Measurements from ENCODE around the gene C9orf85.
"Not testable (repeated sequence)": the region's sequence is repeated elsewhere in the genome, so short reads cannot be mapped to it uniquely, and the experiment has no call there.

Gene C9orf85, protein sequence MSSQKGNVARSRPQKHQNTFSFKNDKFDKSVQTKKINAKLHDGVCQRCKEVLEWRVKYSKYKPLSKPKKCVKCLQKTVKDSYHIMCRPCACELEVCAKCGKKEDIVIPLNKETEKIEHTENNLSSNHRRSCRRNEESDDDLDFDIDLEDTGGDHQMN

DNA sequence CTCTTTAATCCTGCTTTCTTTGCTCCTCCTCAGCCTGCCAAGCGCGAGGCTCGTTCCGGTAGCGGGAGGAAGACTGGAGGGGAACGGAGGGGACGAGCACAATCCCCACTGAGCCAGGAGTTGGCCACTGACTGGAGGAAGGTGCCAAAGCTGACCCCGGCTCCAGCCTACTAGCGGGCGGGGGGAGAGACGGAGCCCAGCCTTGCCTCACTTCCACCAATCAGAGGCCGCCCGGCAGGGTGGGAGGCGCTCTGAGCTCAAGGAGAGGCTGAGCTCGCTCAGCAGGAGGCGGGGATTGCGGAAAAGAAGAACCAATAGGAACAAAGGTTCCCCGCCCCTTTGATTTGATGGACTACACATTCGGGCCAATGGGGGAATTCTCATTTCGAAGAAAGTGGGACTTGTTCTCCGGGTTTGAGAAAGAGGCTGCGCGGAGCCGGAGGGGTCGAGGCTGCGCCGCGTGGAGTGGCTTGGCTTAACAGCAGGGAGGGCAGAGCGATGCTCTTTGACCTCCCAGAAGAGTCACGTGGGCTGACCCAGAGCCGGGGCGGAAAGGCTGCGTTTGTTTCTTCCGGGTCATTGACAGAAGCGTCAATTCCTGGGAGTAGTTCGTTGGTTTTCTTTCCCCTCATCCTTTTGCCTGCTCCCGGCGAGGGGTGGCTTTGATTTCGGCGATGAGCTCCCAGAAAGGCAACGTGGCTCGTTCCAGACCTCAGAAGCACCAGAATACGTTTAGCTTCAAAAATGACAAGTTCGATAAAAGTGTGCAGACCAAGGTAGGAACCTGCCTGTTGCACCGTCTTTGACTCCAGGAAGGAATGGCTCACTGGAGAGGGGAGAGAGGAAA lies at the start of gene C9orf85, which contains the start of gene ABHD17B:
C9orf85 (plus strand) TSS at position 579 of the 847 bp plus-strand sequence; CDS start at position 675, 96 bp downstream.
ABHD17B (minus strand) TSS at position 133 of the 847 bp plus-strand sequence. CDS start 36,113 bp downstream, outside the sequence.
- DNase-seq: peak; percentile 95

DNA sequence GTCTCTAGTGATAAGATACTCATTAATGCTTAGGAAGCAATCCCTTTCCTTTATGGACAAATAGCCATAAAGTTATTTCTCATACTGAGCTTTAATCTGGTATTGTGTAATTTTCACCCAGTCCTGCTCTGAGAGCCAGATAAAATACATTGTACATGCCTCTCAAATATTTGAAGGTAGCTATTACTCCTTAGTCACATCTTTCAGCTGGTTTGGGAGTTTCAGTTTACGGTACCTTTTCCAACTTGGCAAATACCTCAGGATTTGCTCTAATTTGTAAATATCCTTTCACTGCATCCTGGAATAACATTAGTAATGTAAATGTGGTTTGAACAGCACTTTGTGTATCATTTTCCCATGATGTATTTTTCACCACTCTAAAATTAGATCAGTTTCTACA lies 47.8 kb upstream of the C9orf85 start:
- no peak for DNase-seq

DNA sequence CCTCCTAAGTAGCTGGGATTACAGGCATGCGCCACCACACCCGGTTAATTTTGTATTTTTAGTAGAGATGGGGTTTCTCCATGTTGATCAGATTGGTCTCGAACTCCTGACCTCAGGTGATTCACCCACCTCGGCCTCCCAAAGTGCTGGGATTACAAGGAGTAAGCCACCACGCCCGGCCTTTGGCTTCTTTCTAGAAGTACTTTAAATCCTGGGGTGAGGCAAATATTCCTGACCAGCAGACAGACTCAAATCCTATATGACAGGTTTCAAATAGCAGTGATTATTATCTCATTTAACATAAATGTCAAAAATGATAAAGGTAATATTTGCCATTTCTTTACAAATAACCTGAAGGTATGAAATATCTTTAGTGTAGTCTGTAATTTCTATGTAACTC lies 36.1 kb upstream of the C9orf85 start:
- no peak for DNase-seq

DNA sequence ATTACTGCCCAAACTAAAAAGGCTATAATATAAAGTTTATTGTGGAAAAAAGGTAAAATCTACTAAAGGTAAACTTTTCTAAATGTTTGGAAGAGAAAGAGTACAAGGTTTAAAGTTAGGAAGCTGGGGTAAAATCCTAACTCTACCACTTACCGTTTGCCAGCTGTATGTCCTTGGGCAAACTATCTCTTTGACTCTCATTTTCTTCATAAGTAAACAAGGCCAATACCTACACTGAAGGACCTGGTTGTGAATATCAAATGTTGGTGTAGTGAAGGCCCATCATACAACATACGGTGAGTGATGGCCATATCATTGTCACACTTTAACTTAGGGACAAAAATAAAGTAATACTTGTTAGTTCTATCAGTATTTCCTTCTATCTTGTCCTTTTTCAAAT lies 35.3 kb upstream of the C9orf85 start:
- DNase-seq: no peak

DNA sequence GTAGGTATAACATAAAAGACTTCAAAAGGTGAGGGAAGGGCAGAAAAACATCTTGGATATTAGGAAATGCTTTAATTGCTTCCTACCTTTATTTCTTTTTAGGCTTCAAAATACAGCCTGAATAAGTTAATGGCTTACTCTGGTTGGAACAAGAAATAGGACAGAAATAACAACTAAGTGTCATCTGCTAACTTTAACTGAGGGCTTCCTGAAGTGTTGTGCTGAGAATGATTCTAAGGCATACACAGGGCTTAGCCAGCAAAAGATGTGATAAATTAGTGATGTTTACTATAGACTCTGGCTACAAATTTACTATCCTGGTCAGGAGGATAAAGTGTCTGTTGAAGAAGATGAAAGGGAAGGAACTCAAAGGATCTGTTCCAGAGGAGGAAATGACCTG lies 34.6 kb upstream of the C9orf85 start:
- no peak for DNase-seq

DNA sequence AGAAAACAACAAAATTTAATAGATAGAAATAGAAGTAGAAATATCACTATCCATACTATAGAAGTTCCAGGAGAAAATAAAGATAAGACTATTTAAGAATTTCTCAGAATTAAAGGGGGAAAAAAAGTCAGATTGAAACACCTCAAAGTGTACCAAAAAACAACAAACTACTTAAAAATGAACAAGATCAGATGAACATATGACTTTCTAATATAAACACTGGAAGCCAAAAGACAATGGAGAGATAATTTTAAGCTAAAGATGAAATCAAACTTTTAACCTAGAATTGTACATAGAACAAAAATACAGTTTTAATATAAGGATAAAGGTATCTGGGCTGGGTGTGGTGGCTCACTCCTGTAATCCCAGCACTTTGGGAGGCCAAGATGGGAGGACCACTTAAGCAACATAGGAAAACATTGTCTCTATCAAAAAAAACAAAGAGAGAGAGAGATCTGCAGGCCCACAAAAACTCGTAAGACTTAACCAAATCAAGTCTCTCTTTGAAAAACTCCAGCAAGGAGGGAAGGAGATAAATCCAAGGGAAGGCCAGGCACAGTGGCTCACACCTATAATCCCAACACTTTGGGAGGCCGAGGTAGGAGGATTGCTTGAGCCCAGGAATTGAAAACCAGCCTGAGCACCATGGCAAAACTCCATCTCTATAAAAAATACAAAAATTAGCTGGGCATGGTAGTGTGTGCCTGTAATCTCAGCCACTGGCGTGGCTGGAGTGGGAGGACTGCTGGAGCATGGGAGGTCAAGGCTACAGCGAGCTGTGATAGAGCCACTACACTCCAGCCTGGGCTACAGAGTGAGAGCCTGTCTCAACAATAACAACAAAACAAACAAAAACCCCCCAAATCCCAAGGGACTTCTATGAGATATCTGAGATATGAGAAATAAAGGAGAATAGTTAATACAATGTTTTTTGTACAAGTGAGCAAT lies 32.8 kb upstream of the C9orf85 start:
- no peak for DNase-seq

DNA sequence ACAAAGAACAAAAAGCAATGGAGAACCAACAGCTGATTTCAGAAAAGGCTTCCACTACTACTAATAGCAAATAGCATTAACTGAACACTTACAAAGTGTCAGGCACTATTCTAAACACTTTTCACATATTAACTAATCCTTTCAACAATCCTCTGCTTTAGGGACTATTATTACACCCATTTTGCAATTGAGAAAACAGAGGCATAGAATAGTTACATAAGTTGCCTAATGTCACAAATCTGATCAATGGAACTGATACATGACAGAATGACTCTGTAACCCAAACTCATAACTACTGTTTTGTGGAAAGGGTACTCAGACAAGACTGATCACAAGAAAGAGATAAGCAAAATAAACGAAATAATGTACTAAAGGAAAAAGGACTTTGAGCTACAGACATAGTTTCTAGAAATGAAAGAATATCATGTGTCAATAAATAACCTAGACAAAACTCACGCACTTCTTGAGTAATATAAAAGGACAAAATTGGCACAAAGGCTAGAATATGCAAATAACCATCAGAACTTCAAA lies 31.7 kb upstream of the C9orf85 start:
- no peak for DNase-seq

DNA sequence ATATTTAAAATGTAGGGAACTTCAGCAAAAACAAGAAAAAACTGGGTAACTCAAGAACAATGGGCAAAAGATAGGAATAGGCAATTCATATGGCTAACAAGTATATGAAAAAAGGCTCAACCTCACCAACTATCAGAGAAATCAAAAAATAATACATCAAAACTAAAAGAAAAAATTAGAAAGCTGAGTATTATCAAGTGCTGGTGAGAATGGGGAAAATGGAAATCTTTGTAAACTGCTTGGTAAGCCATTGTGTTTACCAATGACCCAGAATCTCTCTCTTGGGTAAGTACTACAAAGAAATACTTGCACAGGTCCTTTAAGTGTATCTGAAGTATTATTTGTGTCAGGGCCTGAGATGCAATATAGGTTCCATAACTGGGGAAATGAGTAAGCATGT lies 27.4 kb upstream of the C9orf85 start:
- DNase-seq: no peak

DNA sequence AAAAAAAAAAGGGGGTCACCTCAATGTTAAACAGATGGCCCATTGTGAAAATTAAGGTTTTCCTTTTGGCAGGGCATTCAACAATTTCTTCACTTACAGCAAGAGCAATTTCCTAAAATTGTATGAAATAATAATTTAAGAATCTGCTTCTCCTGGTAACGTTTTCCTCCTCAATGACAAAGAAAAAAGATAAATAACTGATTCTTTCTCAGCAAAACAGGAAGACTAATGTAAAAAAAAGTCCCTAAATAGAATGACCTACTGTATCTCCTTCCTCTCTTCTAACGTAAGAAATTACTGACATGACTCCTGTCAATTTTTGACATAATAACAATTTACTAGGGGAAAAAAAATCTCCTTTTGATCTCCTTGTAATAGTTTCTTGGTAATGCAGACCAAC lies 26.0 kb upstream of the C9orf85 start:
- no peak for DNase-seq

DNA sequence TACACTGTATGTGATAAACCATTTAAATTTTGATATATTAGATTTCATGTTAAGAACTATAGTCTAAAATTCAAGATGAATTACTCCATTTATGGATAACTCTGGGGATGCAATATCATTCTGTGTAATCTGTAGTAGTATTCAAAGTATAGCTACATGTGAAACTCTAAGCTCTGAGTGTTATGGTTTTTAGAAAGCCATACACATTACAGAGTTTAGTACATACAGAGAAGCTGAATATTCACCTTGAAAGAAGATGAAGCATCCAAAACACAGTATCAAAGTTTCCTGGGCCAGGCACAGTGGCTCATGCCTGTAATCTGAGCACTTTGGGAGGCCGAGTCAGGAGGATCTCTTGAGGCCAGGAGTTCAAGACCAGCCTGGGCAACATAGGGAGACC lies 25.4 kb upstream of the C9orf85 start:
- DNase-seq: no peak

DNA sequence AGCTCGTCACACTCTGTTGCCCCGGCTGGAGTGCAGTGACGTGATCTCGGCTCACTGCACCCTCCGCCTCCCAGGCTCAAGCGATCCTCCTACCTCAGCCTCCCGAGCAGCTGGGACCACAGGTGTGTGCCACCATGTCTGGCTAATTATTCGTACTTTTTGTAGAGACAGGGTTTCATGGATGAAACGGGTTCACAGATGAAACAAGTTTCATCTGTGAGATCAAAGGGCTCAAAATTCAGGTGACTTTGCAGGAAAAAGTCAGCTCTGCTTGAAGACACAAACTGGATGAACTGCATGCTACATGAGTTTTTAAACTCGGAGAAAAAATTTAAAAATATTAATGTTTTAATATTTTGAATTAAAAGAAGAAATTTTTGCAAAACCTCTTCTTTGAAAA lies 24.9 kb upstream of the C9orf85 start:
- DNase-seq: no peak

DNA sequence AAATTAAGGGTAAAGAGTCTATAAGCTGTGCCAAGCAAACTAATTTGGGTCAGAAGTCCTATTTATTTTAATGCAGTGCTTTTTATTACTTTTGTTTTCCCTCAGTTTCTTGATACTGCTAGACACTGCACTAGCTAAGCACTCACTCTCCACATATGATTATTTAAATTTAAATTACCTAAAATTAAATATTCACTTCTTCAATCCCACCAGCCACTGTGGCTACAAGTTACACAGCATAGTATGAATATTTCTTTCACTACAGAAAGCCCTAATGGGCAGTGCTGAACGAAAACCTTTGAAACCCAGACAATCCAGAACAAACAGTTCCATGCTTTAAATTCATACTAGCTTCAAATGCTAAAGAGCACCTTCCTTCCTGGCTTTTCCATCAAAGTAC lies 24.1 kb upstream of the C9orf85 start:
- no peak for DNase-seq

DNA sequence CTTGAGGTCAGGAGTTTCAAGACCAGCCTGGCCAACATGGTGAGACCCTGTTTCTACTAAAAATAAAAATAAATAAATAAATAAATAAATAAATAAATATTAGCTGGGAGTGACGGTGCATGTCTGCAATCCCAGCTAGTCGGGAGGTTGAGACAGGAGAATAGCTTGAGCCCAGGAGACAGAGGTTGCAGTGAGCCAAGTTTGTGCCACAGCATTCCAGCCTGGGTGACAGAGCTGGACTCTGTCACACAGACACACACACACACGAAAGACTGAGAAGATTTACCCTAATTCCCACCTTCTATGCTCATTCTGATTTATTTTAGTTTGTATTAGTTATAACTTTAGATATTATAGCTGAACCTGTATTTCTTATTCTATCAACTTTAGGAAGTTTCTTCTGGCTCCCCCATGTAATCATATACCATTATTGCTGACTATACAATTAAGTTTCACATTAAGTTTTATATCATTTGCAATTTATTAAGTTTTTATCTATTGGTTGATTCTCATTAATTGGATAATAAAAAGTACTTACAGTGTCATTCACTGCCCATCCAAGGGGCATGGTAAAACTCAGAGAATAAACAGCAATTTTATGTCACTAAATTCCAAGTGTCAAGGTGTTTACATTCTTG lies 21.3 kb upstream of the C9orf85 start:
- no peak for DNase-seq

DNA sequence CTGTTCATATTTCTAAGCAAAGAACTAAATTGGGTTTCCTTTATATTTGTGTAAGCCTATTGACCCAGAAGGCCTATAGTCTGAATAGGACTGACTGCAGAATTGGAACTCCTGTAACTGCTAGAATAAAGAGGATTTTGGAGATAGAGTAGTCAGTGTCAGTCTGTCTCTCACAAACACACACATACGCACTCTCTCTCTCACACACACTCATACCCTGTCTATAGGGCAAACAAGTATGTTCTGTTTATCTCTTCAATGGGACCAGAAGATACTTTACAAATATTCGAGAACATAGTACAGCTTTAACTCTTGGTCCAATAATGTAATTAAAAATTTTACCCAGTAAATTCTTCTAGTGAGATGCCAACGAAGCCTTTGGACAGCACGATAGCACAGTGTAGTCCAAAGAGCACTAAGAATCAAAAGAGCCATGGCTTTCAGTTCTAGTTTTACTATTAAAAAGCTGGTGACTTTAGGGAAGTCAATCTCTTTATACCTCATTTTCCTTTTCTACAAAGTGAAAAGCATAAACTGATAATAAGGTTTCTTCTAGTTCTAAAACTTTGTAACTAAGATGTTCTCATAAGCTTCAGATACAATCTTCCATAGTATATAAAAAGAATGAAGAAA lies 19.8 kb upstream of the C9orf85 start:
- no peak for DNase-seq

DNA sequence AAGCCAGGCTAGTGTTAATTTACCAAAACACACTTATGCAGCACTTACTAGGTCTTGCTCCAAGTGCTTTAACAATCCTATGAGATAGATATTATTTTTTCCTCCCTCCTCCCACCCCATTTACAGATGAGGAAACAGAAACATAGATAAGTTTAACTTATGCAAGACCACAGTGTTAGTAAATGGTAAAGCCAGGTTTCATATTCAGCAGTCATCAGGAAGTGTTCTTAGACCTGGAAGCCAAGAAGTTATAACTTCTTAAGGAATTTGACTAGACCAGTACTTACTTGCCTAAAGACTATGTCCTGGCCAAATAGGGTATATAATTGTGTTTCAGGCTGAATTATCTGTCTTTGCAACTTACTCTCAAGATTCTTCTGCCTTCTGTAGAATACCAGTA lies 16.3 kb upstream of the C9orf85 start:
- no peak for DNase-seq

DNA sequence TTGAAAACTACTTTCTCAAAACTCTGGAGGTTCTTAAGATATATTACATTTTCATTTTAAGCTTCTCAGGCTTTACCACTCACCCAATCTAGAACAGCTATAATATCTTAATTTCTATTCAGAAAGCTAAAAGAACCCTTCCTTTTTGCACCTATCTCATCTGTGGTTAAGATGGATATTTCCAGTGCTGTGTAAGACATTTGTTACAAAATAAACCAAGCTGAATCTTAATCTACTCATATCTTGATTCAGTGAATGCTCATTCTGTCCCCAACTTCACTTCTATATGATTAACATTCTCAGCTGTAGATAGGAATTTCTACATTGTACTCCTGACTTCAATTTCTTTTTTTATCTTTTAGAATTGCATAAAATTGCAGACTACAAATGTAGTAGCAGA lies 15.5 kb upstream of the C9orf85 start:
- DNase-seq: no peak

DNA sequence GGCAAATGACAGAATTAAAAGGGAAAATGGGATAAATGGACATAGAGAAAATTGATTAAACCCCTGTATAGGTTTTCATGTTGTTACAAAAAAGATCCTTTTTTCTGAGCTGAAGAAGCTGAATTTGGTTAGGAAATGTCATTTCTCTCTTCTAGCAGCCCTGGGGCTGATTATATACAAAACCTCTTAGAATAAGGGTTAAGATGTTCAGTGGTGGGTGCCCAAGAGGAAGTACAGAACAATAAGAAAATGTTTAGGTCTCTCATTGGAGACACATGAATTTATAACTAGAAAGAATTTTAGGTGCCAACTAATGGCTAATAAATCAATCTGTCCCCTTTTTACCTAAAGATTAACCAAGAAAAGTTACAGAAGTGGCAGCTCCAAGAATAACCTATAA lies 14.7 kb upstream of the C9orf85 start:
- no peak for DNase-seq

DNA sequence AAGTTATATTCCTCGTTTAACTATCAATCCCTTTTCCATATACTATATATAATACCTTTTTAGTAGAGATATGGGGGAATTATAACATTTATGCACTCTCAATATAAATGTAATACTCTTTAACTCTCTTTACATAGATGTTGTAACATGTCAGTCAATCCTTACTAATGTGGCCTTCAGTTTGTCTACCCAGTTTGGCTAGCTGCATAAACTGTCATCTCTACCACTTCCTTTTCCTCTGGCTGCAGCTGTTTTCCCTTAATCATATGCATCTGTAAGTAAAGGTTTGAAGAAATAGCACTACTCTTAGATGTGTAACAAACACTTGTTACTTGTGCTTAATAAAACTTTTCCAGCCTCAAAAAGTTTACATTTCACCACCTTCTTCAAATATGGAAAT lies 13.9 kb upstream of the C9orf85 start:
- DNase-seq: no peak

DNA sequence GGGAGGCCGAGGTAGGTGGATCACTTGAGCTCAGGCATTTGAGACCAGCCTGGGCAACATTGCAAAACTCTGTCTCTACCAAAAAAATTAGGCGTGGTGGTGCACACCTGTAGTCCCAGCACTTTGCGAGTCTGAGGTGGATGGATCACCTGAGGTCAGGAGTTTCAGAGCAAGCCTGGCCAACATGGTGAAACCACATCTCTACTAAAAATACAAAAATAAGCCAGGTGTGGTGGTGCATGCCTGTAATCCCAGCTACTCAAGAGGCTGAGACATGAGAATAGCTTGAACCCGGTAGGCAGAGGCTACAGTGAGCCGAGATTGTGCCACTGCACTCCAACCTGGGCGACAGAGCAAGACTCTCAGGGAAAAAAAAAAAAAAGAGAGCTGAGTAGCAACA lies 12.7 kb upstream of the C9orf85 start:
- DNase-seq: not testable (repeated sequence)

DNA sequence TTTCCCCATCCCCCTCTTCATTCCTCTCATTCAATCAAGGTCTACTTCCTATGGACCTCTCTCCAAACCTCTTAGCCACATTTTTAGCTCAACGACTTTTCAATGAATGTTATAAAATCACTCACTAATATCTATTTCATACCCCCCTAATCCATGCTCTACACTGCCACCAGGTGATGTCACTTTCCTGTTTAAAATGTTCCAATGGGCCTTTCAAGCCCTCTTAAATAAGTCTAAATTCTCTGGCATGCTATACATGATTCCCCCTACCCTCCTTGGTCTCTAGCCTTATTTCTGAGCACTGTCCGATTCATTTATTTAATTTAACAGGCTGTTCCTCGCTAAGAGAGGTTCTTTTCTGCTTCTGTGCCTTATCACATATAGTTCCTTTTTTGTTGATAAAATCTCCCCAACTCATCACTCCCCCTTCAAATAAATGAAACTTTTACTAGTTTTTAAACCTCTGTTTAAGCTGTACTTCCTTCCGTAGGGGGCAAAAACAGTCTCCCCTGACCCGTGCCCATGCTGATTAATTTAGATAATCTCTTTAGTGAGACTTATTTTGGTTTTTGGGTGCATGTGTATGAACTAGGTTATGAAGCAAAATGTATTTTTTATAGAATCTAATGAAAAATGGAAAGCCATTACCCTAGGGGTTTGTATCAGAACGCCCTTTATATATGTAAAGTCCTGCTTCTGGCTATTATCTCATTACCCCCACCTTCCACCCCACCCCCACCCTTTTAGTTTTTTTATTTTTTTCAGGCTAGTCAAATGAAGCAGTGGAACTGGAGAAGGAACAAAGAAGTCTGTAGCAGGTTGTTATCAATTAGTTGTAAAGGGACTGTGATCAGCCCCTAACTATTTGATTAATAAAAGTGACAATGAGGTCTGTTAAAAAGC lies 9.5 kb upstream of the C9orf85 start:
- no peak for DNase-seq

DNA sequence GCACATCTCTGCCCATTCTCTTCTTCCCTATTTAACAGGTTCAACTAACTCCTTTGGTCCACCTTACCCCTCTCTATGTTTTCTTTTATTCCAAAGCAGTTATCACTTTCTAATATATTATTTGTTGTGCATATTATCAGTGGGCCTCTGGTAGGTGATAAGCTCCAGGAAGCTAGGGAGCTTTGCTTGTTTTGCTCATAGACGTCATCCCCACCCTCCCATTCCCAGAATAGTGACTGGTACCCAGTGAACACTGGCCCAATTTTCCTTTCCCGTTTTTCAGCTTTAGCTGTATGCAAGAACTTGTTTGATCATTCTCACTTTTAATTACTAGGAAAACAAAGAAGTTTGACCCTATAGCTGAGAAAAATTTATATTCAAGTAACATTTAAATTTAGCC lies 7.4 kb upstream of the C9orf85 start:
- no peak for DNase-seq
